ENCODE results near the gene TIMP4. TPM values are rescaled to one million over a fixed set of nuclear protein-coding genes. Genes with fewer than 3 reads are reported as not detected.

TIMP4 gene
- total RNA-seq, 1 experiment from 2014 or later, result 8.4 TPM

- Mint-ChIP-seq H3K36me3 (ENCODE audit: insufficient read depth in 1 of 3, low read depth in 3 of 3) (no peaks in the 10 kb centered on the region), H3K27ac (no peak overlapping the region), H3K9me3 (no peaks in the 10 kb centered on the region), H3K4me3 (no peak overlapping the region), H3K4me1 (peaks cover 4 to 7% of the 10 kb centered on the region in 2 experiments; a peak in 1 of 4 replicates), H3K27me3 (ENCODE audit: low read depth) (no peaks in the 10 kb centered on the region)
- H2BK15ac ChIP-seq (ENCODE audit: low read depth, low read length), result no peak overlapping the region
- WGBS (ENCODE audit: extremely low coverage, insufficient read length, low lambda C conversion rate), result no CpG with 5 or more reads among the region's 5 CpGs
- no peak overlapping the region for H2BK12ac ChIP-seq (ENCODE audit: insufficient read length, low read depth, low read length)
- no peak overlapping the region for H2BK120ac ChIP-seq (ENCODE audit: low read depth, low read length, poor library complexity, severe bottlenecking)
- H3T11ph ChIP-seq (ENCODE audit: low read length), result no peak overlapping the region
- H4K8ac ChIP-seq (replicated peaks; ENCODE audit: insufficient read length, low read depth, low read length), result no peak overlapping the region
- no peak overlapping the region for H2AK5ac ChIP-seq (ENCODE audit: insufficient read length, low read length)
- no peak overlapping the region for H2BK5ac ChIP-seq (ENCODE audit: insufficient read length, low read length)
- H3K27me3 ChIP-seq (ENCODE audit: insufficient read depth, low read length), result no peaks in the 10 kb centered on the region
- H3K4me1 ChIP-seq (ENCODE audit: insufficient read depth, low read length), result no peaks in the 10 kb centered on the region
- H3K56ac ChIP-seq (ENCODE audit: insufficient read length, low read depth, low read length), result no peak overlapping the region
- H4K20me1 ChIP-seq (ENCODE audit: control insufficient read depth, insufficient read depth, insufficient read length), result no peaks in the 10 kb centered on the region
- H4K5ac ChIP-seq (ENCODE audit: insufficient read length, low read depth, low read length), result no peak overlapping the region
- H4K91ac ChIP-seq (ENCODE audit: insufficient read length, low read depth, low read length), result no peak overlapping the region
- no peak overlapping the region for H3K23ac ChIP-seq (ENCODE audit: insufficient read length, low read depth, low read length)
- no peak overlapping the region for H2AFZ ChIP-seq (ENCODE audit: low read length)
- H3K79me1 ChIP-seq (ENCODE audit: insufficient read depth, low read depth, low read length, poor library complexity, severe bottlenecking), result no peaks in the 10 kb centered on the region
- H2BK20ac ChIP-seq (ENCODE audit: low read depth, low read length, poor library complexity, severe bottlenecking), result no peak overlapping the region
- no peak overlapping the region for H3K4me2 ChIP-seq (ENCODE audit: insufficient read depth, insufficient read length, low read length)
- H3K23me2 ChIP-seq (ENCODE audit: insufficient read length, low read depth, low read length, poor library complexity, severe bottlenecking), result no peaks in the 10 kb centered on the region
- H3K18ac ChIP-seq (ENCODE audit: insufficient read length, low read depth, low read length), result no peak overlapping the region
- H3K9ac ChIP-seq (ENCODE audit: extremely low read depth, insufficient read length, low read length), result no peak overlapping the region
- no peaks in the 10 kb centered on the region for H3K79me2 ChIP-seq (ENCODE audit: insufficient read depth, low read length)
- H3K9me3 ChIP-seq (ENCODE audit: control insufficient read depth, low read depth, low read length), result no peaks in the 10 kb centered on the region
- TF ChIP-seq CTCF (conservative IDR thresholded peaks at IDR 0.05), result no peak
- no peak overlapping the region for H3K4ac ChIP-seq (ENCODE audit: low read depth, low read length)
- H3K14ac ChIP-seq (ENCODE audit: insufficient read depth, low read length), result no peak overlapping the region
- no peak for DNase-seq
- no peak overlapping the region for H3K27ac ChIP-seq (ENCODE audit: insufficient read length, low read depth, low read length)
Observed at GRCh38 chr3:12198301-12198700, 39.6 kb upstream of the TIMP4 start.
